ENCODE measurements around the gene EMP2. TPM values are rescaled to one million over a fixed set of nuclear protein-coding genes. Genes with fewer than 3 reads are reported as not detected.
"Not testable (repeated sequence)": the region's sequence is repeated elsewhere in the genome, so short reads cannot be mapped to it uniquely, and the experiment has no call there.

Gene EMP2, protein sequence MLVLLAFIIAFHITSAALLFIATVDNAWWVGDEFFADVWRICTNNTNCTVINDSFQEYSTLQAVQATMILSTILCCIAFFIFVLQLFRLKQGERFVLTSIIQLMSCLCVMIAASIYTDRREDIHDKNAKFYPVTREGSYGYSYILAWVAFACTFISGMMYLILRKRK
- 51.1 TPM for total RNA-seq
- long read RNA-seq, full-length matches to known transcripts = 30 of 56 reads
- long read RNA-seq, partial matches to known transcripts = 6 of 56 reads
- long read RNA-seq, other reads (novel, unspliced or antisense) = 20 of 56 reads

GRCh38 chr16:10579965-10580882 lies at the start of gene EMP2:
EMP2 (minus strand) TSS chr16:10580598; CDS start chr16:10547617, 32,981 bp downstream.
- intact Hi-C loops (cut with DNase I) = loop anchor here (1.0 to 10.0 kb wide), 6 partner anchors 22 to 345 kb away; no protein-coding TSS in a partner anchor
- DNase-seq (ENCODE audit: low spot score) = peak; percentile 91

- DNase-seq (ENCODE audit: low spot score) = no peak
- intact Hi-C loops (cut with DNase I) = no loop called here
These were observed 49.2 kb upstream of the EMP2 start for GRCh38 chr16:10629592-10629963.

- DNase-seq (ENCODE audit: low spot score) = no peak
- intact Hi-C loops (cut with DNase I) = no loop called here
These were observed 45.4 kb upstream of the EMP2 start for GRCh38 chr16:10625595-10626357.

- no peak for DNase-seq (ENCODE audit: low spot score)
- intact Hi-C loops (cut with DNase I) = no loop called here
These were observed 44.1 kb upstream of the EMP2 start for GRCh38 chr16:10624527-10624926.

DNA sequence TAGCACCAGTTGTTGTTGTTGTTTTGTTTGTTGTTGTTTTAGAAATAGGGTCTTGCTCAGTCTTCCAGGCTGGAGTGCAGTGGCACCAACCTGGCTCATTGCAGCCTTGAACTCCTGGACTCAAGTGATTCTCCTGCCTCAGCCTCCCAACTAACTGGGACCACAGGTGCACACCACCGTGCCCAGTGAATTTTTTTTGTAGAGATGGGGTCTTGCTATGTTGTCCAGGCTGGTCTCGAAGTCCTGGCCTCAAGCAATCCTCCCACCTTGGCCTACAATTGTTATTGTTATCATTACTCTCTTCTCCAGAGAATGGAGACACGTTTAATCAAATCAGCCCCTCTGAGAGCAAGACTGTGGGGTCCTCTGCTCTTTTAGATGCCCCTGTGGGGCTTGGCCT lies 42.7 kb upstream of the EMP2 start:
- intact Hi-C loops (cut with DNase I) = no loop called here
- no peak for DNase-seq (ENCODE audit: low spot score)

DNA sequence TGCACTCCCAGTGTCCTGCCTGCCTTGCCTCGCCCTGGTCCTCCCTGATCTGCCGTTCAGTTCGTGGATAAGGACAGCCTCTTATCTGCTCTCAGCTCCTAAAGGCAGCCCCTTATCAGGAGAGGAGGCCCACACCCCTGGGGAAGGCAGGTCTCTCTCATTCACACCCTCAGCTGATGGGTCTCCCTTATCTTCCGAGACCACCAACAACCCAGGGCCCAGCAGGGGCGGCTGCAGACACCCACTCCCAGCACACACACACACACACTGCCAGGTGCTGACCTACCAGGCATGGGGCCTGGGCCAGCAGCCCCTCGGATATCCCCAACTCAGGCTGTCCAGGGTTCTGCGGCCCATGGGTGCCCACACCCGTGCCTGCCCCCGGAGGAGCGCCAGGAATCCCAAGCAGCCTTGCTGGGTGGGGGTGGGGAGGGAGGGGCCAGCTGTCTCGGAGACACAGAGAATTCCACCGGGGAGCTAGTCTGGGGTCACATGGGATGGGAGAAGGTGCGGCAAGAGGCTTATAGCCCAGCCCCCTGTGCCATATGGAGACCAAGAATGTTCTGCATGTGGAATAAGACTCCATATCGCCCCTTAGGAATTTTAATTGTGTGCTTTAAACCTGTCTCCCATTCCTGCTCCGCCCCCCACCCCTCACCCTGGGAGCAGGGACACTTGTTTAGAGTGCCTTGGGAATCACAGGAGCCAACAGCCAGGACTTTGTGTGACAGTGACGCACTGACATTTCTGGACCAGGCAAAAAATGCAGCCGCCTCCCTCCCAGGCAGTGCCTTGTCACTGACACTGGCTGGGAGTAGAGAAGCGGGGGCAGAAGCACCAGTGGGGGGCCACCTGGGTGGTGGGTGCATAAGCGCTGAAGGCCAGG lies 41.9 kb upstream of the EMP2 start:
- no peak for DNase-seq (ENCODE audit: low spot score)
- intact Hi-C loops (cut with DNase I) = no loop called here

DNA sequence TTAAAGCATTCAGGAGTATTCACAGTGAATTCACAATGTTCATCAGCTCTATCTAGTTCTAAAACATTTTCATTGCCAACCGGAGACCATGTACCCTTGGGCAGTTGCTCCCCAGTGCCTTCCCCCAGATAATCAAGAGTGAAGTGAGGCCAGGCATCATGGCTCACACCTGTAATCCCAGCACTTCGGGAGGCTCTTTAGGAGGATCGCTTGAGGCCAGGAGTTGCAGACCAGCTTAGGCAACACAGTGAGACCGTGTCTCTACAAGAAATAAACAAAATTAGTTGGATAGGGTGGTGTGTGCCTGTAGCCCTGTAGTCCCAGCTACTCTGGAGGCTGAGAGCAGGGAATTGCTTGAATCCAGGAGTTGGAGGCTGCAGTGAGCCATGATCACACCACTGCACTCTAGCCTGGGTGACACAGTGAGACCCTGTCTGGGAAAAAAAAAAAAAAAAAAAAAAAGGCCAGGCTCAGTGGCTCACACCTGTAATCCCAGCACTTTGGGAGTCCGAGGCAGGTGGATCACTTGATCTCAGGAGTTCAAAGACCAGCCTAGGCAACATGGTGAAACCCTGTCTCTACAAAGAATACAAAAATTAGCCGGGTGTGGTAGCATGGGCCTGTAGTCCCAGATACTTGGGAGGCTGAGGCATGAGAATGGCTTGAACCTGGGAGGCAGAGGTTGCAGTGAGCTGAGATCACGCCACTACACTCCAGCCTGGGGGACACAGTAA lies 41.0 kb upstream of the EMP2 start:
- DNase-seq (ENCODE audit: low spot score); intact Hi-C loops (cut with DNase I): not testable (repeated sequence)

- intact Hi-C loops (cut with DNase I) = no loop called here
- no peak for DNase-seq (ENCODE audit: low spot score)
These were observed 39.7 kb upstream of the EMP2 start for GRCh38 chr16:10620120-10620519.

GRCh38 chr16:10619271-10619849 lies 39.0 kb upstream of the EMP2 start:
- DNase-seq (ENCODE audit: low spot score) = no peak
- intact Hi-C loops (cut with DNase I) = no loop called here

DNA sequence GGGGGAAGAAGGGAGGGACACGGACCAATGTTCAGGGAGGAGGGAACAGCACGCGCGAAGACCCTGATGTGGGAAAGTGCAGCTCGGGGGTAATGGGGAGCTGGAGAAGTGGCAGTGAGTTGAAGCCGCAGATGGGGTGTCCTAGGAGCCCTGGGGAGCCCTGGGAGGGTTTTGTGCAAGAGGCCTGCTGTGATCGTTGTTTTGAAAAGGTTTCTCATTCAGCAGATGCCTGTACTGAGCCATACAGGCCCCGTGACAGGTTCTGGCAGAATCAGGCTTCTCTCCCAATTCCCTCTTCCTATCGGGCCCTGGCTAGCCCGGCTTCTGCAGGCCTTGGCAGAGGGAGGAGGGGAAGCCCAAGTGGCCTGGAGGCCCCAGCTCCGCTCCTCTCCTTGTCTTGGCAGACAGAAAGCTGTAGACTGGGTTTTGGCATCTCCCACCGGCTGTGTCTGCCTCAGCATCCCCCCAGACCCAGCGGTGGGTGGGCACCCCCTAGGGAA lies 38.4 kb upstream of the EMP2 start:
- intact Hi-C loops (cut with DNase I) = no loop called here
- DNase-seq (ENCODE audit: low spot score) = no peak

- intact Hi-C loops (cut with DNase I) = loop anchor here (2.0 kb wide), 1 partner anchor 37 kb away; the partner anchor contains the start of gene EMP2
- DNase-seq (ENCODE audit: low spot score) = no peak
These were observed 37.4 kb upstream of the EMP2 start for GRCh38 chr16:10617662-10618420.

GRCh38 chr16:10616756-10617640 lies 36.6 kb upstream of the EMP2 start:
- DNase-seq (ENCODE audit: low spot score) = no peak
- intact Hi-C loops (cut with DNase I) = loop anchor here (2.0 kb wide), 1 partner anchor 36 kb away; the partner anchor contains the start of gene EMP2

DNA sequence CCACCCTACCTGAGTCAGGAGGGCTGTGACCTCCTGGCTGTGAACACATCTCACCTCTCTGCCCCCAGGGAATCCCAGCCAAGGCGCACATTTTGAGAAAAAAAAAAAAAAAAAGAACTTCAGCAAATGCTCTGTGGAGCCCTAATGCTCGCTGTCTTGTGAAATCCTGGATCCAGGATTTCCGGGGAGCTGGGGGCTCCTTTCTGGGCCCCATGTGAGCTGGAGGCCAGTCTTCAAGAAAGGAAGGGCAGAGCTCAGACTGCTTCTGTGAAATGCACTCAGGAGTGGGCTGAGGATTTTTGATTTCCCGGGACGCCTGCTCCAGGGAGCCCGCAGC lies 36.0 kb upstream of the EMP2 start:
- no peak for DNase-seq (ENCODE audit: low spot score)
- intact Hi-C loops (cut with DNase I) = loop anchor here (2.0 kb wide), 1 partner anchor 36 kb away; the partner anchor contains the start of gene EMP2

GRCh38 chr16:10614685-10615084 lies 34.3 kb upstream of the EMP2 start:
- intact Hi-C loops (cut with DNase I) = no loop called here

GRCh38 chr16:10613785-10614485 lies 33.5 kb upstream of the EMP2 start:
- DNase-seq (ENCODE audit: low spot score) = no peak
- intact Hi-C loops (cut with DNase I) = no loop called here

More at GRCh38 chr16:10614685-10615084, 34.3 kb upstream of the EMP2 start:
- DNase-seq (ENCODE audit: low spot score) = no peak

Measured in cardiac septum (tissue), 1 donor.